ENCODE results near the gene OSBP2.

DNA sequence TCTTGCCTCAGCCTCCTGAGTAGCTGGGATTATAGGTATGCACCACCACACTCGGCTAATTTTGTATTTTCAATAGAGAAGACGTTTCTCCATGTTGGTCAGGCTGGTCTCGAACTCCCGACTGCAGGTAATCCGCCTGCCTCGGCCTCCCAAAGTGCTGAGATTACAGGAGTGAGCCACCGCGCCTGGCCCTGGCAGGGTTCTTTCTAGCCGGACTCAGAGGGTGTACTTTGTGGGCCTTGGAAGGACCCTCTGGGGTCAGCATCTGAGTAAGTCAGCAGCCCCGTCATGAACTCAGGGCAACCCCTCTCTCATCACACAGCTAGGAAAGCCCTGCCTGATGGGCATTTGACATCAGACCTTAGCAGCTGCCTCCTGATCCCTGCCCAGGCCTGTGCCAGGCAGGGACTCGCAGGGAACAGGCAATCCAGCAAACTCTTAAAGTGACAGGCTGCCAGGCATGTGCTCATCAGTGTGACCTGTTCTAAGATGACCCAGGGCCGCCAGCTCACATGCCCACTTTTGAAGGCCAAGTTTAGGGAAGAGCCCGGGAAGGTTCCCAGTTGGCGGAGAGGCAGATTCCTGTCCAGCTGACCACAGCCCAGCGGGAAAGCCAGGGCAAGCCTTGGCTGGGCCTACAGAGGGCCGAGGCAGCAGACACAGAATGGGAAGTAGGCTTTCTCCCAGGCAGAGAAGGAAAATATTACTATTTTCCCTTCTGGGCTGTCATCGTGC lies 181.0 kb downstream of the OSBP2 start:
- TF ChIP-seq GABPA (IDR thresholded peaks at IDR 0.05; ENCODE audit: low read depth) = no peak
- TF ChIP-seq, protein P1, sequence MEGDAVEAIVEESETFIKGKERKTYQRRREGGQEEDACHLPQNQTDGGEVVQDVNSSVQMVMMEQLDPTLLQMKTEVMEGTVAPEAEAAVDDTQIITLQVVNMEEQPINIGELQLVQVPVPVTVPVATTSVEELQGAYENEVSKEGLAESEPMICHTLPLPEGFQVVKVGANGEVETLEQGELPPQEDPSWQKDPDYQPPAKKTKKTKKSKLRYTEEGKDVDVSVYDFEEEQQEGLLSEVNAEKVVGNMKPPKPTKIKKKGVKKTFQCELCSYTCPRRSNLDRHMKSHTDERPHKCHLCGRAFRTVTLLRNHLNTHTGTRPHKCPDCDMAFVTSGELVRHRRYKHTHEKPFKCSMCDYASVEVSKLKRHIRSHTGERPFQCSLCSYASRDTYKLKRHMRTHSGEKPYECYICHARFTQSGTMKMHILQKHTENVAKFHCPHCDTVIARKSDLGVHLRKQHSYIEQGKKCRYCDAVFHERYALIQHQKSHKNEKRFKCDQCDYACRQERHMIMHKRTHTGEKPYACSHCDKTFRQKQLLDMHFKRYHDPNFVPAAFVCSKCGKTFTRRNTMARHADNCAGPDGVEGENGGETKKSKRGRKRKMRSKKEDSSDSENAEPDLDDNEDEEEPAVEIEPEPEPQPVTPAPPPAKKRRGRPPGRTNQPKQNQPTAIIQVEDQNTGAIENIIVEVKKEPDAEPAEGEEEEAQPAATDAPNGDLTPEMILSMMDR (IDR thresholded peaks at IDR 0.05 in 2 of 3, conservative IDR thresholded peaks at IDR 0.05 in 1 of 3; ENCODE audit: control insufficient read depth in 2 of 3, extremely low read depth in 1 of 3, insufficient read depth in 1 of 3, low read depth in 3 of 3, low read length in 3 of 3) = no peak
- no peak for TF ChIP-seq MXI1 (IDR thresholded peaks at IDR 0.05; ENCODE audit: low read depth, low read length)
- TF ChIP-seq, protein P2, sequence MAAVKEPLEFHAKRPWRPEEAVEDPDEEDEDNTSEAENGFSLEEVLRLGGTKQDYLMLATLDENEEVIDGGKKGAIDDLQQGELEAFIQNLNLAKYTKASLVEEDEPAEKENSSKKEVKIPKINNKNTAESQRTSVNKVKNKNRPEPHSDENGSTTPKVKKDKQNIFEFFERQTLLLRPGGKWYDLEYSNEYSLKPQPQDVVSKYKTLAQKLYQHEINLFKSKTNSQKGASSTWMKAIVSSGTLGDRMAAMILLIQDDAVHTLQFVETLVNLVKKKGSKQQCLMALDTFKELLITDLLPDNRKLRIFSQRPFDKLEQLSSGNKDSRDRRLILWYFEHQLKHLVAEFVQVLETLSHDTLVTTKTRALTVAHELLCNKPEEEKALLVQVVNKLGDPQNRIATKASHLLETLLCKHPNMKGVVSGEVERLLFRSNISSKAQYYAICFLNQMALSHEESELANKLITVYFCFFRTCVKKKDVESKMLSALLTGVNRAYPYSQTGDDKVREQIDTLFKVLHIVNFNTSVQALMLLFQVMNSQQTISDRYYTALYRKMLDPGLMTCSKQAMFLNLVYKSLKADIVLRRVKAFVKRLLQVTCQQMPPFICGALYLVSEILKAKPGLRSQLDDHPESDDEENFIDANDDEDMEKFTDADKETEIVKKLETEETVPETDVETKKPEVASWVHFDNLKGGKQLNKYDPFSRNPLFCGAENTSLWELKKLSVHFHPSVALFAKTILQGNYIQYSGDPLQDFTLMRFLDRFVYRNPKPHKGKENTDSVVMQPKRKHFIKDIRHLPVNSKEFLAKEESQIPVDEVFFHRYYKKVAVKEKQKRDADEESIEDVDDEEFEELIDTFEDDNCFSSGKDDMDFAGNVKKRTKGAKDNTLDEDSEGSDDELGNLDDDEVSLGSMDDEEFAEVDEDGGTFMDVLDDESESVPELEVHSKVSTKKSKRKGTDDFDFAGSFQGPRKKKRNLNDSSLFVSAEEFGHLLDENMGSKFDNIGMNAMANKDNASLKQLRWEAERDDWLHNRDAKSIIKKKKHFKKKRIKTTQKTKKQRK (IDR thresholded peaks at IDR 0.05; ENCODE audit: low read depth, low read length) = no peak
- TF ChIP-seq, protein P3, sequence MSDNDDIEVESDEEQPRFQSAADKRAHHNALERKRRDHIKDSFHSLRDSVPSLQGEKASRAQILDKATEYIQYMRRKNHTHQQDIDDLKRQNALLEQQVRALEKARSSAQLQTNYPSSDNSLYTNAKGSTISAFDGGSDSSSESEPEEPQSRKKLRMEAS (IDR thresholded peaks at IDR 0.05; ENCODE audit: low read depth, low read length) = no peak
- TF ChIP-seq NRF1 (conservative IDR thresholded peaks at IDR 0.05; ENCODE audit: low read depth, low read length) = no peak
- TF ChIP-seq BRCA1 (IDR thresholded peaks at IDR 0.05; ENCODE audit: low read depth, low read length) = no peak
- TF ChIP-seq NR2F1 (conservative IDR thresholded peaks at IDR 0.05) = no peak
- no peak for TF ChIP-seq RCOR1 (conservative IDR thresholded peaks at IDR 0.05; ENCODE audit: low read depth, low read length)
